SK-N-SH (cell line): ENCODE results near the gene LTBP1.

Source experiments
- CTCF ChIP-seq: fragments of 200-600 bp; sonication (generic); IDR thresholded peaks from 2 replicates; pipeline ENCODE4 v1.6.1; 2017; ENCODE audit warnings: antibody characterized with exemption, mild to moderate bottlenecking, moderate library complexity
- FOSL2 ChIP-seq: IDR thresholded peaks from 2 replicates; pipeline ENCODE4 v1.4.0; 2012; ENCODE audit warnings: low read depth, mild to moderate bottlenecking, moderate library complexity, borderline replicate concordance
- FOXJ3 ChIP-seq: sonication (generic); formaldehyde crosslinking; IDR thresholded peaks from 2 replicates; pipeline ENCODE4 v1.5.1; 2020; ENCODE audit warnings: mild to moderate bottlenecking, missing genetic modification reagents
- JUND ChIP-seq: IDR thresholded peaks from 2 replicates; pipeline ENCODE4 v1.4.0; 2012
- POLR2AphosphoS5 ChIP-seq: IDR thresholded peaks from 2 replicates; pipeline ENCODE4 v1.6.1; 2012; ENCODE audit warnings: low read depth, low read length
- RAD21 ChIP-seq: IDR thresholded peaks from 2 replicates; pipeline ENCODE4 v1.6.1; 2012; ENCODE audit warnings: mild to moderate bottlenecking, low read length
- RFX5 ChIP-seq: IDR thresholded peaks from 2 replicates; pipeline ENCODE4 v1.6.1; 2012; ENCODE audit warnings: mild to moderate bottlenecking, improper control_type of control experiment, low read length

GRCh38 chr2:33335516-33335915 is 388.8 kb downstream of the LTBP1 start:
- no peak for TF ChIP-seq CTCF
- TF ChIP-seq FOXJ3: no peak
- no peak for TF ChIP-seq RFX5
- TF ChIP-seq FOSL2: no peak
- TF ChIP-seq JUND: no peak
- no peak for TF ChIP-seq RAD21
- TF ChIP-seq POLR2AphosphoS5: no peak
